Endodermal cell (in vitro differentiated cells): ENCODE results near the gene METTL25B. TPM values are rescaled to one million over a fixed set of nuclear protein-coding genes. Genes with fewer than 3 reads are reported as not detected.
A peak's percentile ranks its signal among the peaks of the same experiment; 100 is the strongest.

ENCODE experiments used
- DNase-seq: peaks from one replicate; pipeline ENCODE4 v3.0.0-alpha.2; 2017
- H3K27ac ChIP-seq: 2 replicates; pipeline ENCODE4 v1.5.1; 2013; ENCODE audit warnings: mild to moderate bottlenecking, low read depth, low read length, moderate library complexity
- H3K27me3 ChIP-seq: 2 replicates; pipeline ENCODE4 v1.6.1; 2013; ENCODE audit warnings: mild to moderate bottlenecking, low read length, moderate library complexity; ENCODE audit not compliant: insufficient read depth, control insufficient read depth, poor library complexity, severe bottlenecking
- H3K36me3 ChIP-seq: 2 replicates; pipeline ENCODE4 v1.7.0; 2013; ENCODE audit warnings: mild to moderate bottlenecking, low read length, moderate library complexity; ENCODE audit not compliant: control insufficient read depth, insufficient read depth
- H3K4me1 ChIP-seq: one replicate; pipeline ENCODE4 v1.7.0; 2013; ENCODE audit warnings: low read length; ENCODE audit not compliant: control insufficient read depth, insufficient read depth
- H3K4me3 ChIP-seq: 2 replicates; pipeline ENCODE4 v1.5.1; 2013; ENCODE audit warnings: mild to moderate bottlenecking, low read length, moderate library complexity
- H3K9ac ChIP-seq: 2 replicates; pipeline ENCODE4 v1.6.1; 2013; ENCODE audit warnings: mild to moderate bottlenecking, low read length, moderate library complexity; ENCODE audit not compliant: poor library complexity, severe bottlenecking; ENCODE audit errors: extremely low read depth
- H3K9me3 ChIP-seq: 2 replicates; pipeline ENCODE4 v1.6.1; 2013; ENCODE audit warnings: mild to moderate bottlenecking, low read length, moderate library complexity; ENCODE audit not compliant: control insufficient read depth
- H3K27ac Mint-ChIP-seq: 2 replicates; pipeline ENCODE4 v1.8.0; 2020; ENCODE audit warnings: mixed read lengths
- H3K27me3 Mint-ChIP-seq: 2 replicates; pipeline ENCODE4 v1.8.0; 2021; ENCODE audit warnings: mild to moderate bottlenecking, mixed read lengths; ENCODE audit not compliant: insufficient read depth
- H3K36me3 Mint-ChIP-seq: 2 replicates; pipeline ENCODE4 v1.8.0; 2020; ENCODE audit warnings: low read depth, mixed read lengths
- H3K4me1 Mint-ChIP-seq: 2 replicates; pipeline ENCODE4 v1.8.0; 2020; ENCODE audit warnings: mixed read lengths
- H3K4me3 Mint-ChIP-seq: 2 replicates; pipeline ENCODE4 v1.8.0; 2020; ENCODE audit warnings: mild to moderate bottlenecking, moderate library complexity, mixed read lengths
- H3K9me3 Mint-ChIP-seq: 2 replicates; pipeline ENCODE4 v1.8.0; 2020; ENCODE audit warnings: mild to moderate bottlenecking, mixed read lengths
- WGBS, 2 experiments: methylation state at CpG; one replicate each; pipeline versions ENCODE4 v1.1.5 to v1.1.7; 2013; ENCODE audit warnings: missing lambda C conversion rate in 2 of 2, mixed read lengths in 1 of 2; ENCODE audit not compliant: insufficient coverage in 1 of 2, insufficient read length in 1 of 2; 5-methylcytosine and 5-hydroxymethylcytosine counted together
- total RNA-seq, 2 donors: library from RNA; stranded (reverse); fragmentation: NEBNext Ultra II Directional in 1 of 2; extraction: Animal tissue kit (Norgen Biotek cat#: 25700) in 1 of 2; gene quantifications; 2 replicates in 1 of 2; 3 replicates in 1 of 2; pipeline ENCODE4 v1.2.1, GENCODE V29; 2021
- TF ChIP-seq, protein P1 (sequence below): fragments of 200-600 bp; sonication (generic); conservative IDR thresholded peaks from 2 replicates; pipeline ENCODE4 v1.5.0; 2021; ENCODE audit warnings: antibody characterized with exemption, mild to moderate bottlenecking

METTL25B gene
- total RNA-seq, 2 donors from 2014 or later, result 25.9 to 35.5 TPM

DNA sequence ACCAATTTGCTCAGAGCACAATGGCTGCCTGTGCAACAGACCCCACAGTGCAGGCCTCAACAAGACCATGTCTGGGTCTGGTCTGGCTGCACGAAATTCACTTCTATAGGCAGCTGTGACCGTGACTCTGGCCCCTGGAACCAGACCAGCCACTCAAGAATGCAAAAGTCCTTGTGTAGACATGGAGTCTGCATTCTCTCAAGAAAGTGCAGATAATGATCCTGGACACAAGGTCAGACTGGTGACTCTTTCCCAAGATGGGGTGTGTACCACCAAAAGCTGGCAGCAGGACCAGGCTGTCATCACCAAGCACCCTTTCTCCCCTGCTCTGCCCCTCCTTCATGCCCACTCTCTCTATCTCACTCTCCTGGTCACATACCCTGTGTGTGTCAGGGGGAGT lies 7.1 kb upstream of the METTL25B start:
- H3K36me3 Mint-ChIP-seq, result peaks cover 37% of the 10 kb centered on the region

DNA sequence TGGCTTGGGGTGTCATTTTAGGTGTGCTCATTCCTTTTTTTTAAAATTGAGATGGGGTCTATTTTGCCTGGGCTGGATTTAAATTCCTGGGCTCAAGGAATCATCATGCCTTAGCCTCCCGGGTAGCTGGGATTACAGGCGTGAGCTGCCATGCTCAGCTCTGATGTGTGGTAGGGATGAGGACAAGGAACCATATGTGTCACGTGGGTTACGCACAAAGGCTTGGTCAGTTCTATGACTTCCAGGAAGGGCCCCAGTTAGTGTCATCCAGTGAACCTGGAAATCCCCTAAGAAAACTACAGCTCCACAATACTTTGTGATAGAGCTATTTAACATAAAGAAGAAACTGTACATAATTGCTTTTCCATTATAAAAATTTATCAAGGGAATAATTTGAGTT lies 6.7 kb upstream of the METTL25B start:
- Histone ChIP-seq H3K27me3 (no peaks in the 10 kb centered on the region), H3K4me1 (peaks cover 5% of the 10 kb centered on the region), H3K9ac (no peak overlapping the region), H3K4me3 (no peak overlapping the region), H3K9me3 (no peaks in the 10 kb centered on the region), H3K27ac (no peak overlapping the region), H3K36me3 (peaks cover 47% of the 10 kb centered on the region)
- H3K36me3 Mint-ChIP-seq, result peaks cover 37% of the 10 kb centered on the region
- no peaks in the 10 kb centered on the region for H3K9me3 Mint-ChIP-seq
- no peaks in the 10 kb centered on the region for H3K4me1 Mint-ChIP-seq
- DNase-seq, result no peak
- no peak overlapping the region for H3K4me3 Mint-ChIP-seq
- 94 to 98% methylated on average over 4 of the region's 4 CpGs for WGBS, 2 experiments
- H3K27ac Mint-ChIP-seq, result no peak overlapping the region
- no peaks in the 10 kb centered on the region for H3K27me3 Mint-ChIP-seq
- TF ChIP-seq, protein P1, sequence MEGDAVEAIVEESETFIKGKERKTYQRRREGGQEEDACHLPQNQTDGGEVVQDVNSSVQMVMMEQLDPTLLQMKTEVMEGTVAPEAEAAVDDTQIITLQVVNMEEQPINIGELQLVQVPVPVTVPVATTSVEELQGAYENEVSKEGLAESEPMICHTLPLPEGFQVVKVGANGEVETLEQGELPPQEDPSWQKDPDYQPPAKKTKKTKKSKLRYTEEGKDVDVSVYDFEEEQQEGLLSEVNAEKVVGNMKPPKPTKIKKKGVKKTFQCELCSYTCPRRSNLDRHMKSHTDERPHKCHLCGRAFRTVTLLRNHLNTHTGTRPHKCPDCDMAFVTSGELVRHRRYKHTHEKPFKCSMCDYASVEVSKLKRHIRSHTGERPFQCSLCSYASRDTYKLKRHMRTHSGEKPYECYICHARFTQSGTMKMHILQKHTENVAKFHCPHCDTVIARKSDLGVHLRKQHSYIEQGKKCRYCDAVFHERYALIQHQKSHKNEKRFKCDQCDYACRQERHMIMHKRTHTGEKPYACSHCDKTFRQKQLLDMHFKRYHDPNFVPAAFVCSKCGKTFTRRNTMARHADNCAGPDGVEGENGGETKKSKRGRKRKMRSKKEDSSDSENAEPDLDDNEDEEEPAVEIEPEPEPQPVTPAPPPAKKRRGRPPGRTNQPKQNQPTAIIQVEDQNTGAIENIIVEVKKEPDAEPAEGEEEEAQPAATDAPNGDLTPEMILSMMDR, result no peak

More for the DNA sequence above, 7.1 kb upstream of the METTL25B start:
- peaks cover 5% of the 10 kb centered on the region for H3K4me1 ChIP-seq
- H3K27ac ChIP-seq, result no peak overlapping the region
- H3K4me3 Mint-ChIP-seq, result no peak overlapping the region
- H3K4me1 Mint-ChIP-seq, result no peaks in the 10 kb centered on the region
- 89 to 91% methylated on average over 2 of the region's 2 CpGs for WGBS, 2 experiments
- DNase-seq, result no peak
- H3K9me3 Mint-ChIP-seq, result no peaks in the 10 kb centered on the region
- TF ChIP-seq, protein P1, result no peak
- no peaks in the 10 kb centered on the region for H3K27me3 ChIP-seq
- no peaks in the 10 kb centered on the region for H3K9me3 ChIP-seq
- peaks cover 47% of the 10 kb centered on the region for H3K36me3 ChIP-seq
- no peak overlapping the region for H3K4me3 ChIP-seq
- H3K27ac Mint-ChIP-seq, result peak overlapping the region; percentile 44
- H3K27me3 Mint-ChIP-seq, result no peaks in the 10 kb centered on the region
- no peak overlapping the region for H3K9ac ChIP-seq

DNA sequence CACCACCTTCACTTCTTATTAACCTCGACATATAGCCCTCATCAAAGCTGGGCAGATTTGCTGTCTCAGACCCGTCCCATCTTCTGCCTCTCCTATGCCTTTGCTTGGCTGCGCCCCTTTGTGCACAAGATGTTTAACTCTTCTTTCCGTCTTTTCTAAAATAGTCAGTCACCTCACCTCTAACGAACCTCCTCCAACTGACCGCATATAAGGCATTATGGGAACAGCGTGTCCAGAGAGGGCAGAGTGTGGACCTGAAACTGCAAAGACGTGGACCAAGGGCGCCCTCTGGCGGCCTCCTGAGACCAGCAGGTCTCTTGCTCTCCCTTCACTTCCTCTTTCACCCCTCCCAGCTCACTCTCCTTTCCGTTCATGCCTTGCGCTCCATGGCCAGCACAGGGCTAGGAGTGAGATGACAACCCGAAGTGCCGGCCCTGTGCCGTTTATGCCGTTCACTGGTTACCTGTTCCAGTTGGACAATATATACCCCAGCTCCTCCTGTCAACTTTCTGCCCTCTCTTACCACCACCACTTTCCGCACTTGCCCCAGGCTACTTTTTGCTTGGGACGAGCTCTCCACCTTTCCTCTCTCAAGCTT lies 2.5 kb upstream of the METTL25B start:
- WGBS, 2 experiments, result 23 to 40% methylated on average over 11 to 18 of the region's 18 CpGs
- Histone ChIP-seq H3K4me1 (peaks cover 17% of the 10 kb centered on the region), H3K9me3 (no peaks in the 10 kb centered on the region), H3K27me3 (no peaks in the 10 kb centered on the region), H3K27ac (no peak overlapping the region), H3K9ac (no peak overlapping the region), H3K36me3 (peaks cover 44% of the 10 kb centered on the region), H3K4me3 (peak overlapping the region; percentile 97)
- Mint-ChIP-seq H3K27me3 (no peaks in the 10 kb centered on the region), H3K27ac (no peak overlapping the region), H3K9me3 (no peaks in the 10 kb centered on the region), H3K4me1 (peaks cover 5% of the 10 kb centered on the region), H3K4me3 (no peak overlapping the region), H3K36me3 (peaks cover 33% of the 10 kb centered on the region)
- DNase-seq, result peak; percentile 96
- TF ChIP-seq, protein P1, result peak; percentile 99
